T-cell (primary cell): ENCODE data around the gene PTP4A2. TPM values are rescaled to one million over a fixed set of nuclear protein-coding genes. Genes with fewer than 3 reads are reported as not detected.
A peak's percentile ranks its signal among the peaks of the same experiment; 100 is the strongest.
"Not testable (repeated sequence)": the region's sequence is repeated elsewhere in the genome, so short reads cannot be mapped to it uniquely, and the experiment has no call there.

Experiments used
- ATAC-seq, 4 experiments: fragments of 200-7000 bp in 3 of 4; fragments of 150-1000 bp in 1 of 4; cut with Tn5 transposase; replicated peaks in 1 of 4; 1 replicate in 3 of 4; 2 replicates in 1 of 4; pipeline ENCODE4 v1.10.0; 2021; ENCODE audit warnings: moderate library complexity in 3 of 4, mild to moderate bottlenecking in 2 of 4, moderate number of reproducible peaks in 1 of 4
- CTCF ChIA-PET, 2 donors: fragments of 300-600 bp; sonication (Branson Sonifier 250); formaldehyde crosslinking; loops; one replicate each; lab custom pipeline; 2022; ENCODE audit warnings: antibody characterized with exemption in 2 of 2; lab: Charles Lee
- POLR2A ChIA-PET, 2 donors: fragments of 300-600 bp; sonication (Branson Sonifier 250); formaldehyde crosslinking; loops; one replicate each; lab custom pipeline; 2022; ENCODE audit warnings: antibody characterized with exemption in 2 of 2; lab: Charles Lee
- DNase-seq, 35 experiments: peaks; one replicate each; pipeline versions ENCODE4 v3.0.0 to v3.0.0-alpha.2; 2013 to 2023
- H3K27ac ChIP-seq: one replicate; pipeline ENCODE4 v1.5.1; 2013; ENCODE audit warnings: low read length
- H3K27me3 ChIP-seq, 2 experiments: replicated peaks in 1 of 2; 1 replicate in 1 of 2; 2 replicates in 1 of 2; pipeline versions ENCODE4 v1.6.1 to v1.7.0; 2013; ENCODE audit warnings: low read length in 1 of 2, mixed read lengths in 1 of 2; ENCODE audit not compliant: control insufficient read depth in 2 of 2, insufficient read depth in 2 of 2; ENCODE audit errors: extremely low read depth in 1 of 2
- H3K36me3 ChIP-seq, 2 donors: 1 replicate in 1 of 2; 2 replicates in 1 of 2; pipeline versions ENCODE4 v1.6.1 to v1.7.0; 2013; ENCODE audit warnings: low read length in 1 of 2; ENCODE audit not compliant: control insufficient read depth in 2 of 2, insufficient read depth in 1 of 2; ENCODE audit errors: extremely low read depth in 1 of 2
- H3K4me1 ChIP-seq, 2 experiments: 1 replicate in 1 of 2; 2 replicates in 1 of 2; pipeline versions ENCODE4 v1.6.1 to v1.7.0; 2013; ENCODE audit warnings: low read length in 2 of 2, mixed read lengths in 1 of 2; ENCODE audit not compliant: insufficient read depth in 2 of 2, control insufficient read depth in 1 of 2; ENCODE audit errors: extremely low read depth in 1 of 2
- H3K4me3 ChIP-seq, 2 donors: 1 replicate in 1 of 2; 2 replicates in 1 of 2; pipeline versions ENCODE4 v1.5.1 to v1.7.0; 2013; ENCODE audit warnings: mild to moderate bottlenecking in 2 of 2, low read length in 1 of 2, moderate library complexity in 1 of 2; ENCODE audit not compliant: control insufficient read depth in 1 of 2; ENCODE audit errors: extremely low read depth in 1 of 2
- H3K9me3 ChIP-seq: 2 replicates; pipeline ENCODE4 v1.7.0; 2013
- H3K27ac Mint-ChIP-seq, 2 donors: one replicate each; pipeline ENCODE4 v1.8.0; 2020 to 2021; ENCODE audit warnings: mild to moderate bottlenecking in 2 of 2, mixed read lengths in 2 of 2
- H3K27me3 Mint-ChIP-seq, 2 donors: one replicate each; pipeline ENCODE4 v1.8.0; 2021 to 2022; ENCODE audit warnings: mixed read lengths in 2 of 2
- H3K36me3 Mint-ChIP-seq: one replicate; pipeline ENCODE4 v1.8.0; 2021; ENCODE audit warnings: mixed read lengths
- H3K4me1 Mint-ChIP-seq, 3 donors: one replicate each; pipeline ENCODE4 v1.8.0; 2020 to 2022; ENCODE audit warnings: mixed read lengths in 3 of 3, mild to moderate bottlenecking in 1 of 3
- H3K4me3 Mint-ChIP-seq, 3 donors: one replicate each; pipeline ENCODE4 v1.8.0; 2020 to 2022; ENCODE audit warnings: mild to moderate bottlenecking in 3 of 3, mixed read lengths in 3 of 3, moderate library complexity in 3 of 3
- H3K9me3 Mint-ChIP-seq, 3 donors: one replicate each; pipeline ENCODE4 v1.8.0; 2020 to 2022; ENCODE audit warnings: mixed read lengths in 3 of 3
- WGBS: methylation state at CpG from one replicate; pipeline ENCODE4 v1.1.5; 2013; ENCODE audit warnings: missing lambda C conversion rate; ENCODE audit not compliant: insufficient coverage; 5-methylcytosine and 5-hydroxymethylcytosine counted together
- total RNA-seq, 35 experiments: library from RNA in 6 of 35; stranded (reverse) in 6 of 35; fragments of 120-200 nt in 1 of 35; gene quantifications; one replicate each; pipeline versions ENCODE4 v1.2.1 to v1.2.4 and lab custom pipeline; 2013 to 2026

The PTP4A2 gene
- total RNA-seq, 5 donors from 2014 or later (not counting 1 experiment from before 2014, with no cell fraction given) = 187 to 341 (median 224) TPM

DNA sequence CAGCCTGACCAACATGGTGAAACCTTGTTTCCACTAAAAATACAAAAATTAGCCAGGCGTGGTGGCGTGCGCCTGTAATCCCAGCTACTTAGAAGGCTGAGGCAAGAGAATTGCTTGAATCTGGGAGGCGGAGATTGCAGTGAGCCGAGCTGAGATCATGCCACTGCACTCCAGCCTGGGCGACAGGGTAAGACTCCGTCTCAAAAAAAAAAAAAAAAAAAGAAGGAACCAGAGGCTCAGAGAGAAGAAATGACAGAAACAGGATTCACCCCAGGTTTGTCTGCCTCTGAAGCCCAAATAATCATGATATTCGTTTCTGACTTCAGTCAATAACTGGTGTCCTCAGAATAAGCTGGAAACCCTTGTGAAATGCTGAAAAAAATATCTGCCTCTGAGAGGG lies 3.9 kb upstream of the PTP4A2 start:
- not testable (repeated sequence) for H3K27me3 ChIP-seq, DNase-seq, H3K9me3 ChIP-seq, ATAC-seq, H3K27me3 Mint-ChIP-seq, H3K36me3 Mint-ChIP-seq, H3K36me3 ChIP-seq, H3K9me3 Mint-ChIP-seq
- Histone ChIP-seq H3K27ac (peak overlapping the region; percentile 75), H3K4me3 (peak overlapping the region in 1 of 2 donors; percentile 3), H3K4me1 (peaks cover 45 to 81% of the 10 kb centered on the region in 2 experiments)
- ChIA-PET POLR2A (interaction anchor here (0.7 kb wide), 2 partner anchors 13 to 22 kb away, joined by 4 to 5 read pairs; no protein-coding TSS in a partner anchor), CTCF (interaction anchor here (0.6 to 1.9 kb wide), 8 partner anchors 14 to 342 kb away, joined by 3 to 7 read pairs (median 4); no protein-coding TSS in a partner anchor)
- WGBS = 57% methylated on average over 4 of the region's 8 CpGs
- Mint-ChIP-seq H3K27ac (peak overlapping the region; percentile 96 to 98), H3K4me3 (peak overlapping the region in 2 of 3 donors; percentile 7 to 67), H3K4me1 (peaks cover 61 to 79% (median 68%) of the 10 kb centered on the region in 3 donors)

- Mint-ChIP-seq H3K27ac (peak overlapping the region; percentile 95 to 98), H3K4me3 (peak overlapping the region; percentile 75 to 89 (median 79)), H3K36me3 (no peaks in the 10 kb centered on the region), H3K27me3 (no peaks in the 10 kb centered on the region), H3K9me3 (no peaks in the 10 kb centered on the region), H3K4me1 (peaks cover 67 to 87% (median 69%) of the 10 kb centered on the region in 3 donors)
- H3K36me3 ChIP-seq = no peaks in the 10 kb centered on the region
- peak overlapping the region; percentile 14 to 51 for H3K4me3 ChIP-seq
- peaks cover 51 to 74% of the 10 kb centered on the region in 2 experiments for H3K4me1 ChIP-seq
- H3K27ac ChIP-seq = peak overlapping the region; percentile 90
- DNase-seq (peak; percentile 46 to 86 (median 65)), ATAC-seq (peak; percentile 27 to 44 (median 34))
- no peaks in the 10 kb centered on the region for H3K9me3 ChIP-seq
- POLR2A ChIA-PET = interaction anchor here (0.6 to 1.4 kb wide), 6 partner anchors 13 to 177 kb away, joined by 3 to 6 read pairs (median 4); no protein-coding TSS in a partner anchor
- H3K27me3 ChIP-seq = no peaks in the 10 kb centered on the region
- WGBS = 8% methylated on average over 5 of the region's 16 CpGs
- CTCF ChIA-PET = interaction anchor here (0.6 to 3.3 kb wide), 16 partner anchors 12 to 44 kb away, joined by 3 to 28 read pairs (median 4); no protein-coding TSS in a partner anchor
These were observed 1.5 kb upstream of the PTP4A2 start for GRCh38 chr1:31939484-31940329.

DNA sequence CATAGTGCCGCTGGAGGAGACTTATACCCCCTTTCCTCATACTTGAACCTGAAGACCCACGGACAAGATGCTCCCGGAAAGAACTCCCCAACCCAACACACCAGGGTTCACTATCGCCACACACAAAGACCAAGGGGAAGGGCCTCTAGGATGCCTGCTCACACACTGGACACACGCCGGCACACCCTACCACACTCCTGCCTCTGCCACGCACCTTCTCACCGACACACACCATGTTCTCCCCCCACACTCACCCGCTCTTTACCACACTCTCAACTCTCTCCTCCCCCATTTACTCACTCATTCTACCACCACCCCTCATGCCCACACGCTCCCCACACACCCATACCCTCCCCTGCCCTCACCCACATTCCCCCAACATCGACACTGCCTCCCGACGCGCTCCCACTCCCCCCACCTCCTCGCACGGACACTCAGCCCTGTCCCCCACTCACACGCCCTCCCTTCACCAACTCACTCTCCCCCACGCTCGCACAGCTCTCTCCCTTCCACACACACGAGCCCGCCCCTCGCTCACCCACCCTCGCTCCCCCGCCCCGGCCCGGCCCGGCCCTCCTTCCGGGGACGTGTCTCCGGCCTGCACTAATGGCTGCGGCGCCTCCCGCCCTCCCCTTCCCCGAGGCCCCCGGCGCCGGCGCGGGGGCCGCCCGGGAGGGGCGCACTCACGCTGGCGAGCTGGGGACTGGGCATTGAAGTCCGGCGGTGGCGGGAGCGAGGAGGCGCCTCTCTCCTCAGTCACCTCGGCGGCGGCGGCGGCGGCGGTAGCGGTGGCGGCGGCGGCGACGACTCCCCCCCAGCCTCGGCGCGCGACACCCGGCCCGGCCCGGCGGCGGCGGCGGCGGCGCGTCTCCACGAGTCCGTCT lies 626 bp downstream of the PTP4A2 start:
- ATAC-seq = peak; percentile 61 to 69 (median 67)
- under 1% methylated on average over 62 of the region's 78 CpGs for WGBS
- ChIA-PET CTCF (interaction anchor here in 1 of 2 donors (0.6 to 3.3 kb wide), 12 partner anchors 10 to 170 kb away, joined by 3 to 28 read pairs (median 5); partner anchors contain the start of genes KPNA6 and SPOCD1), POLR2A (interaction anchor here in 1 of 2 donors (0.5 kb wide), 2 partner anchors 8 to 171 kb away, joined by 4 to 6 read pairs; partner anchors contain the start of gene KPNA6)
- H3K27me3 Mint-ChIP-seq = no peaks in the 10 kb centered on the region
- H3K27ac Mint-ChIP-seq = peak overlapping the region; percentile 89 to 96
- no peaks in the 10 kb centered on the region for H3K9me3 Mint-ChIP-seq
- Histone ChIP-seq H3K36me3 (no peaks in the 10 kb centered on the region), H3K27me3 (no peaks in the 10 kb centered on the region), H3K9me3 (no peaks in the 10 kb centered on the region), H3K4me1 (peaks cover 50 to 71% of the 10 kb centered on the region in 2 experiments), H3K27ac (peak overlapping the region; percentile 70), H3K4me3 (peak overlapping the region; percentile 72 to 93)
- peak; percentile 65 to 84 (median 76) for DNase-seq
- no peaks in the 10 kb centered on the region for H3K36me3 Mint-ChIP-seq
- H3K4me3 Mint-ChIP-seq = peak overlapping the region; percentile 89 to 94 (median 90)
- peaks cover 70 to 88% (median 70%) of the 10 kb centered on the region in 3 donors for H3K4me1 Mint-ChIP-seq

- POLR2A ChIA-PET = interaction anchor here in 1 of 2 donors (0.5 kb wide), 2 partner anchors 9 to 171 kb away, joined by 4 to 6 read pairs; partner anchors contain the start of gene KPNA6
- H3K27me3 ChIP-seq = no peaks in the 10 kb centered on the region
- no peaks in the 10 kb centered on the region for H3K9me3 Mint-ChIP-seq
- H3K4me3 Mint-ChIP-seq = peak overlapping the region; percentile 89 to 94 (median 90)
- H3K27me3 Mint-ChIP-seq = no peaks in the 10 kb centered on the region
- ATAC-seq (no peak), DNase-seq (no peak)
- no peaks in the 10 kb centered on the region for H3K36me3 Mint-ChIP-seq
- H3K27ac ChIP-seq = peak overlapping the region; percentile 70
- no CpG with 5 or more reads among the region's 2 CpGs for WGBS
- H3K9me3 ChIP-seq = no peaks in the 10 kb centered on the region
- CTCF ChIA-PET = interaction anchor here in 1 of 2 donors (1.2 to 2.0 kb wide), 2 partner anchors 16 to 23 kb away, joined by 3 to 20 read pairs; no protein-coding TSS in a partner anchor
- peaks cover 51 to 66% of the 10 kb centered on the region in 2 experiments for H3K4me1 ChIP-seq
- peak overlapping the region; percentile 72 to 93 for H3K4me3 ChIP-seq
- peak overlapping the region; percentile 89 to 96 for H3K27ac Mint-ChIP-seq
- H3K36me3 ChIP-seq = no peaks in the 10 kb centered on the region
- peaks cover 70 to 88% (median 70%) of the 10 kb centered on the region in 3 donors for H3K4me1 Mint-ChIP-seq
These were observed 1.2 kb downstream of the PTP4A2 start for GRCh38 chr1:31936981-31937299.

DNA sequence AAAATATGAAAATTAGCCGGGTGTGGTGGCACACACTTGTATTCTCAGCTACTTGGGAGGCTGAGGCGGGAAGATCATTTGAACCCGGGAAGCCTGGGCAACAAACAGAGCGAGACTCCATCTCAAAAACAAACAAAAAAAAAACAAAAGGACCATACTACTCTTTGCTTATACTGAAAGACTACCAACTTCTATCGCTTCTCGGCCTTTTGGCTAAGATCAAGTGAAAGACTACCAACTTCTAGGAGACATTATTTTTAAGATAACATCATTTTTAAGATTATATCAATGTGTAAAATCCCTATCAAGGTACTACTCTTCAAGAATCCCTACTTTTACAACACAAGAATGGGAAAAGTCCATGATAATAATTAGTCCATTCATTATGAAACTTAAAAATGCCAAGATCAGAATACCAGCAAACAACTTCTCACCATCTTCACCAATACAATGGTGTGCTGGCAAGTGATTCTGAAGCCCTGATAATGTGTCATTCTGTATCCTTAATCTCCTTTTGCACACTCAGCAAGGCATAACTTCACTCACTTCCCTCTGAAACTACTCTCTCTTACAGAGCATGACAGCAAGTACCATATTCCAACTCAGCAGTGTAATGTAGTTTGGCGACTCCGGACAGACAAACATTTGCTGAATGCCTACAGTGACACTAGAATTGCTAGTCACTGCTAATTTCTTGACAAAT lies 1.7 kb downstream of the PTP4A2 start:
- ATAC-seq (no peak), DNase-seq (no peak)
- 0% methylated on average over 2 of the region's 8 CpGs for WGBS
- H3K9me3 Mint-ChIP-seq = no peaks in the 10 kb centered on the region
- no peaks in the 10 kb centered on the region for H3K27me3 ChIP-seq
- no peaks in the 10 kb centered on the region for H3K36me3 ChIP-seq
- peaks cover 75 to 88% (median 75%) of the 10 kb centered on the region in 3 donors for H3K4me1 Mint-ChIP-seq
- CTCF ChIA-PET = interaction anchor here in 1 of 2 donors (1.8 kb wide), 1 partner anchor 12 kb away, joined by 11 read pairs; no protein-coding TSS in a partner anchor
- peak overlapping the region; percentile 89 to 96 for H3K27ac Mint-ChIP-seq
- no peaks in the 10 kb centered on the region for H3K36me3 Mint-ChIP-seq
- H3K9me3 ChIP-seq = no peaks in the 10 kb centered on the region
- no peaks in the 10 kb centered on the region for H3K27me3 Mint-ChIP-seq
- H3K4me3 ChIP-seq = peak overlapping the region; percentile 72 to 93
- peaks cover 54 to 61% of the 10 kb centered on the region in 2 experiments for H3K4me1 ChIP-seq
- H3K27ac ChIP-seq = peak overlapping the region; percentile 70
- H3K4me3 Mint-ChIP-seq = peak overlapping the region; percentile 89 to 94 (median 90)
- POLR2A ChIA-PET = interaction anchor here in 1 of 2 donors (0.5 kb wide), 1 partner anchor 63 kb away, joined by 3 read pairs; no protein-coding TSS in a partner anchor
